ENCODE data around the gene REXO5. TPM values are rescaled to one million over a fixed set of nuclear protein-coding genes. Genes with fewer than 3 reads are reported as not detected.

Gene REXO5
- total RNA-seq, 2 experiments from 2014 or later = 16.4 to 20.4 TPM

DNA sequence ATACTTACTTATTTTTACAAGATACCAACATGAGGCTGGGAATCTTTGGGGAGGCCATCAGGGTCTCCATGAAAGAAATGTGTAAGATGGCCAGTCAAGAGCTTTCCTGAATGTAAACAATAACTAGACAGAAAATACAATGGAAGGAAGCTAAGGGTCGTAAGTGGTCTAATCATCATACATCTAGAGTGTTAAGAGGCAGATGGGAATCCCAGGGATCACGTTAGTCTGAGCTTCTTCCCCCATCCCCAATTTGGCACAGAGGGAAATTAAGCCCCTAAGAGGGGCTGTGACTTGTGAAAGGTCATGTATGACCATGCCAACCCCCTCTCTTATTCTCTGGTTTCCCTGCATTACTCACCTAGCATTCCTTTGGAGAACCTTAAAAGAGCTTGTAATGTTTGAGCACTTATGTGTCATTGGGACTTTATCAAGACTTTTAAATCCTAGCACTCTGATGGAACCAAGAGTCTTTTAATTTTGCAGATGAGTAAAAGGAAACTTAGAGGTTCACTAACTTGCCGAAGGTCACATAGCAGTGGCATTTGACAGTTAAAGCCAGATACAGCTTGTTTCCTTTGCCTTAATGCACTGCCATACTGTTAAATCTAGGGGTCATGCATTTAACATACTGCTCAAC, 47.8 kb downstream of the REXO5 start:
- ATAC-seq = no peak
- peaks cover 10% of the 10 kb centered on the region for H3K4me1 Mint-ChIP-seq (ENCODE audit: low read depth)
- no peaks in the 10 kb centered on the region for H3K27me3 Mint-ChIP-seq
- no peak for DNase-seq
- H3K36me3 Mint-ChIP-seq (ENCODE audit: low read depth) = peaks cover 2% of the 10 kb centered on the region
- H3K9me3 Mint-ChIP-seq = no peaks in the 10 kb centered on the region
- H3K27ac Mint-ChIP-seq = no peak overlapping the region
- POLR2A ChIA-PET = no interaction called here
- intact Hi-C loops (cut with micrococcal nuclease) = no loop called here
- CTCF ChIA-PET = interaction anchor here (0.6 to 2.1 kb wide), 4 partner anchors 21 to 230 kb away, joined by 3 to 6 read pairs (median 5); no protein-coding TSS in a partner anchor
- TF ChIP-seq, protein P1, sequence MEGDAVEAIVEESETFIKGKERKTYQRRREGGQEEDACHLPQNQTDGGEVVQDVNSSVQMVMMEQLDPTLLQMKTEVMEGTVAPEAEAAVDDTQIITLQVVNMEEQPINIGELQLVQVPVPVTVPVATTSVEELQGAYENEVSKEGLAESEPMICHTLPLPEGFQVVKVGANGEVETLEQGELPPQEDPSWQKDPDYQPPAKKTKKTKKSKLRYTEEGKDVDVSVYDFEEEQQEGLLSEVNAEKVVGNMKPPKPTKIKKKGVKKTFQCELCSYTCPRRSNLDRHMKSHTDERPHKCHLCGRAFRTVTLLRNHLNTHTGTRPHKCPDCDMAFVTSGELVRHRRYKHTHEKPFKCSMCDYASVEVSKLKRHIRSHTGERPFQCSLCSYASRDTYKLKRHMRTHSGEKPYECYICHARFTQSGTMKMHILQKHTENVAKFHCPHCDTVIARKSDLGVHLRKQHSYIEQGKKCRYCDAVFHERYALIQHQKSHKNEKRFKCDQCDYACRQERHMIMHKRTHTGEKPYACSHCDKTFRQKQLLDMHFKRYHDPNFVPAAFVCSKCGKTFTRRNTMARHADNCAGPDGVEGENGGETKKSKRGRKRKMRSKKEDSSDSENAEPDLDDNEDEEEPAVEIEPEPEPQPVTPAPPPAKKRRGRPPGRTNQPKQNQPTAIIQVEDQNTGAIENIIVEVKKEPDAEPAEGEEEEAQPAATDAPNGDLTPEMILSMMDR (IDR thresholded peaks at IDR 0.05) = no peak
- H3K4me3 Mint-ChIP-seq = no peak overlapping the region

DNA sequence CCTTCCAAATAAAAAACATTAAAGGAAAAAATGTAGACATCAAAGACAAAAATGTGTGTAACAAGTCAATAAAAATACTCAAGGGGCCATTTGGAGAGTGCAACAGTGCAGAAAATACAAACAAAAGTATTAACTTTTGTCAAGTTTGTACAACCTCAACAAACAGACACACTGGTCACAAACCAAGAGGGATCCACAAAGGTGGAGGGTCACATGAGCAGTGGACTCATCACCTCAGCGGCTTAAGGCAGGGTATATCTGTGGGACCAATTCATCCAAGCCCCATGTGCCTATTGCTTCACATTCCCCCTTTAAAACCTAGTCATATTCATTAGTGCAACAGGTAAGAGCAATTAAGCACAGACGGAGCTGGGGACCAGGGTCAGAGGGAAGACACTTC, 48.6 kb downstream of the REXO5 start:
- ATAC-seq = no peak
- peaks cover 7% of the 10 kb centered on the region for H3K36me3 Mint-ChIP-seq (ENCODE audit: low read depth)
- POLR2A ChIA-PET = interaction anchor here (0.5 to 1.1 kb wide), 2 partner anchors 10 to 487 kb away, joined by 3 read pairs; no protein-coding TSS in a partner anchor
- TF ChIP-seq, protein P1 (IDR thresholded peaks at IDR 0.05) = no peak
- peaks cover 8% of the 10 kb centered on the region for H3K4me1 Mint-ChIP-seq (ENCODE audit: low read depth)
- no peaks in the 10 kb centered on the region for H3K27me3 Mint-ChIP-seq
- DNase-seq = no peak
- intact Hi-C loops (cut with micrococcal nuclease) = no loop called here
- no peak overlapping the region for H3K4me3 Mint-ChIP-seq
- CTCF ChIA-PET = interaction anchor here (1.0 to 2.0 kb wide), 2 partner anchors 28 to 229 kb away, joined by 3 to 6 read pairs; no protein-coding TSS in a partner anchor
- no peak overlapping the region for H3K27ac Mint-ChIP-seq
- no peaks in the 10 kb centered on the region for H3K9me3 Mint-ChIP-seq

DNA sequence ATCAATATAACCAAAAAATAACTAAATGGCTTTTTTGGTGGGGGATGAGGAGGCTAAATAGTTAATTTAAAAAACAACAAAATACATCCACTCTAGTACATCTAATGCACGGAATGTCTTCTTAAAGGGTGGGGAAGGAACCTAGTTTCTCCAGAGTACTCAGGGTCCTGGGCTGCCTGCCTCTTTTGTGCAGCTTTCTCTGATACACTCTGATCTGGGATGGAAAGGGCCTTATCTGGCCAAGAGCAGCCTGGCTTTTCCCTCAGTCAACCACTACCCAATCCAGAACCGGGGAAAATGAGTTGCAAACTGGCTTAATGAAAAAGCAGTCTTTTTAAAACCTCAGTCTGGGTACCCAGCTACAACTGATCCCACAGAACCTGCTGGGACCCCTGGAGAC, 51.0 kb downstream of the REXO5 start:
- POLR2A ChIA-PET = interaction anchor here (0.9 kb wide), 1 partner anchor 13 kb away, joined by 3 read pairs; no protein-coding TSS in a partner anchor
- CTCF ChIA-PET = interaction anchor here (0.6 kb wide), 2 partner anchors 9 to 17 kb away, joined by 3 read pairs; no protein-coding TSS in a partner anchor

DNA sequence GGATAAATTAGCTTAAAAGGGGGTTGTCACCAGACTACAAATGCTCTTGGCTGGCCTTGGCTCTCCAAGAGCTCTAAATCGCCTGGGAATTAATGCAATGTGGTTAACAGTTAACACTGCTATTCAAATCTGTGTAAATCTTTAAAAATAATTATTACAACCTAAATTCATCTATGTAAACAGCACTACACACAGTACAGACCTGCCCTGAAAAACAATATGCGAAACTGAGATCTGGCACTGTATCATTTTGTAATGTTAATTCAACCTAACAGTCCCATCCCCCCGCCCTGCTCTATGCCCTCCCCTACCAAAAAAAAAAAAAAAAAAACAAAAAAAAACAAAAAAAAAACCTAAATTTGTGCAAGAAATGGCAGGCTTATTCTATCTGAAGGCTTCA, 52.9 kb downstream of the REXO5 start:
- intact Hi-C loops (cut with micrococcal nuclease) = no loop called here
- Mint-ChIP-seq H3K27ac (no peak overlapping the region), H3K4me1 (ENCODE audit: low read depth) (no peaks in the 10 kb centered on the region), H3K27me3 (no peaks in the 10 kb centered on the region), H3K36me3 (ENCODE audit: low read depth) (peaks cover 16% of the 10 kb centered on the region), H3K4me3 (no peak overlapping the region), H3K9me3 (no peaks in the 10 kb centered on the region)
- TF ChIP-seq, protein P1 (IDR thresholded peaks at IDR 0.05) = no peak
- no peak for ATAC-seq
- CTCF ChIA-PET = no interaction called here
- no peak for DNase-seq
- POLR2A ChIA-PET = no interaction called here

More for the DNA sequence above, 51.0 kb downstream of the REXO5 start:
- ATAC-seq (no peak), DNase-seq (no peak)
- Mint-ChIP-seq H3K27ac (no peak overlapping the region), H3K4me1 (ENCODE audit: low read depth) (no peaks in the 10 kb centered on the region), H3K36me3 (ENCODE audit: low read depth) (peaks cover 16% of the 10 kb centered on the region), H3K27me3 (no peaks in the 10 kb centered on the region), H3K9me3 (no peaks in the 10 kb centered on the region), H3K4me3 (no peak overlapping the region)
- TF ChIP-seq, protein P1 (IDR thresholded peaks at IDR 0.05) = no peak
- intact Hi-C loops (cut with micrococcal nuclease) = no loop called here

DNA sequence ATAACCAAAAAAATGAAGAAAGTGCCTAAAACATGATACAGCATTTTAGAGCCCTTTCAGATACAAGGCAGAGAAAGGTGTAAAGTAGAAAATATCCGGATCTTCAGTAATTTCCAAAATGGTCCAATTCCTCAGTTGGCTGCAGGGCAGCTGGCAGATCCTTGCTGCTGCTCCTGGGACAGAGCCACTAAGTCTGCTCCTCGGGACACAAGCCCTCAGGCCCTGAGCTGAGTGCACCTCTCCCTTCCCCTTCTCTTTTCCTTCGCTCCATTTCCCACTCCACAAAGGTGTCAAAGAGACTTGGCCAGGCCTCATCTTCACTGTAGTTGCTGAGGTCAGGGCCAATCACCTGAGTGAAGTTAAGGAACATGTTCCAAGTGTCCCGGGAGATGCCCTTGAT, 53.4 kb downstream of the REXO5 start:
- ATAC-seq = no peak
- Mint-ChIP-seq H3K27ac (no peak overlapping the region), H3K9me3 (no peaks in the 10 kb centered on the region), H3K36me3 (ENCODE audit: low read depth) (peaks cover 16% of the 10 kb centered on the region), H3K27me3 (no peaks in the 10 kb centered on the region), H3K4me1 (ENCODE audit: low read depth) (peaks cover 2% of the 10 kb centered on the region), H3K4me3 (no peak overlapping the region)
- ChIA-PET POLR2A (no interaction called here), CTCF (no interaction called here)
- DNase-seq = no peak
- intact Hi-C loops (cut with micrococcal nuclease) = no loop called here
- TF ChIP-seq, protein P1 (IDR thresholded peaks at IDR 0.05) = no peak

Data from activated CD8-positive, alpha-beta T cell treated with anti-CD3 and anti-CD28 coated beads for 36 hours (primary cell).